ENCODE results near the gene DPF1.
A peak's percentile ranks its signal among the peaks of the same experiment; 100 is the strongest.
"Not testable (repeated sequence)": the region's sequence is repeated elsewhere in the genome, so short reads cannot be mapped to it uniquely, and the experiment has no call there.

DPF1 gene

GRCh38 chr19:38251564-38252051, 27.6 kb upstream of the DPF1 start:
- no peak for DNase-seq
- in situ Hi-C loops (cut with MboI; ENCODE audit: low pct_unique_long_range_greater_than_20kb, low sequenced_read_pairs), result loop anchor here (10.0 kb wide), 1 partner anchor 73 kb away; no protein-coding TSS in a partner anchor

- in situ Hi-C loops (cut with MboI; ENCODE audit: low pct_unique_long_range_greater_than_20kb, low sequenced_read_pairs), result loop anchor here (10.0 kb wide), 1 partner anchor 74 kb away; no protein-coding TSS in a partner anchor
- no peak for DNase-seq
Measured at GRCh38 chr19:38250821-38251563, 27.0 kb upstream of the DPF1 start.

GRCh38 chr19:38250428-38250820, 26.4 kb upstream of the DPF1 start:
- in situ Hi-C loops (cut with MboI; ENCODE audit: low pct_unique_long_range_greater_than_20kb, low sequenced_read_pairs), result loop anchor here (10.0 kb wide), 1 partner anchor 74 kb away; no protein-coding TSS in a partner anchor
- no peak for DNase-seq

GRCh38 chr19:38248421-38248820, 24.4 kb upstream of the DPF1 start:
- DNase-seq, result no peak
- in situ Hi-C loops (cut with MboI; ENCODE audit: low pct_unique_long_range_greater_than_20kb, low sequenced_read_pairs), result no loop called here

- in situ Hi-C loops (cut with MboI; ENCODE audit: low pct_unique_long_range_greater_than_20kb, low sequenced_read_pairs), result no loop called here
Measured at GRCh38 chr19:38247734-38248268, 23.8 kb upstream of the DPF1 start.

GRCh38 chr19:38247126-38247525, 23.1 kb upstream of the DPF1 start:
- in situ Hi-C loops (cut with MboI; ENCODE audit: low pct_unique_long_range_greater_than_20kb, low sequenced_read_pairs), result no loop called here
- no peak for DNase-seq

More at GRCh38 chr19:38247734-38248268, 23.8 kb upstream of the DPF1 start:
- no peak for DNase-seq

- DNase-seq, result peak; percentile 37
- in situ Hi-C loops (cut with MboI; ENCODE audit: low pct_unique_long_range_greater_than_20kb, low sequenced_read_pairs), result no loop called here
Measured at GRCh38 chr19:38245826-38246498, 21.9 kb upstream of the DPF1 start.

GRCh38 chr19:38243279-38243673, 19.3 kb upstream of the DPF1 start:
- in situ Hi-C loops (cut with MboI; ENCODE audit: low pct_unique_long_range_greater_than_20kb, low sequenced_read_pairs), result no loop called here
- DNase-seq, result no peak

- DNase-seq, result no peak
- in situ Hi-C loops (cut with MboI; ENCODE audit: low pct_unique_long_range_greater_than_20kb, low sequenced_read_pairs), result no loop called here
Measured at GRCh38 chr19:38239816-38240215, 15.8 kb upstream of the DPF1 start.

GRCh38 chr19:38234615-38235014, 10.6 kb upstream of the DPF1 start:
- DNase-seq, result no peak
- in situ Hi-C loops (cut with MboI; ENCODE audit: low pct_unique_long_range_greater_than_20kb, low sequenced_read_pairs), result no loop called here

- DNase-seq, result peak; percentile 79
- in situ Hi-C loops (cut with MboI; ENCODE audit: low pct_unique_long_range_greater_than_20kb, low sequenced_read_pairs), result no loop called here
Measured at GRCh38 chr19:38233740-38234251, 9.8 kb upstream of the DPF1 start.

GRCh38 chr19:38231918-38232317, 7.9 kb upstream of the DPF1 start:
- in situ Hi-C loops (cut with MboI; ENCODE audit: low pct_unique_long_range_greater_than_20kb, low sequenced_read_pairs), result no loop called here
- DNase-seq, result no peak

GRCh38 chr19:38230506-38231133, 6.6 kb upstream of the DPF1 start:
- in situ Hi-C loops (cut with MboI; ENCODE audit: low pct_unique_long_range_greater_than_20kb, low sequenced_read_pairs); DNase-seq: not testable (repeated sequence)

GRCh38 chr19:38229585-38230073, 5.6 kb upstream of the DPF1 start:
- peak; percentile 93 for DNase-seq
- in situ Hi-C loops (cut with MboI; ENCODE audit: low pct_unique_long_range_greater_than_20kb, low sequenced_read_pairs), result no loop called here

GRCh38 chr19:38228491-38229439, 4.7 kb upstream of the DPF1 start:
- no peak for DNase-seq
- in situ Hi-C loops (cut with MboI; ENCODE audit: low pct_unique_long_range_greater_than_20kb, low sequenced_read_pairs), result no loop called here

GRCh38 chr19:38228005-38228377, 4.0 kb upstream of the DPF1 start:
- in situ Hi-C loops (cut with MboI; ENCODE audit: low pct_unique_long_range_greater_than_20kb, low sequenced_read_pairs), result no loop called here
- no peak for DNase-seq

- in situ Hi-C loops (cut with MboI; ENCODE audit: low pct_unique_long_range_greater_than_20kb, low sequenced_read_pairs), result no loop called here
- no peak for DNase-seq
Measured at GRCh38 chr19:38227287-38228004, 3.4 kb upstream of the DPF1 start.

GRCh38 chr19:38224863-38225218, 819 bp upstream of the DPF1 start:
- DNase-seq; in situ Hi-C loops (cut with MboI; ENCODE audit: low pct_unique_long_range_greater_than_20kb, low sequenced_read_pairs): not testable (repeated sequence)

Data from KBM-7 (cell line).